H1 (cell line): ENCODE results near the gene KPRP. TPM values are rescaled to one million over a fixed set of nuclear protein-coding genes. Genes with fewer than 3 reads are reported as not detected.

Source experiments
- CTCF ChIA-PET: fragments of 300-600 bp; sonication (Branson Sonifier 250); formaldehyde crosslinking; loops from one replicate; lab custom pipeline; 2021; ENCODE audit not compliant: partially characterized antibody; lab: Charles Lee
- POLR2A ChIA-PET: fragments of 300-600 bp; sonication (Branson Sonifier 250); formaldehyde crosslinking; loops from one replicate; lab custom pipeline; 2021; ENCODE audit warnings: inconsistent platforms; ENCODE audit not compliant: partially characterized antibody; lab: Charles Lee
- DNase-seq, 2 experiments: peaks; one replicate each; pipeline versions ENCODE4 v3.0.0 to v3.0.0-alpha.2; 2010 to 2022; ENCODE audit warnings: low spot score in 2 of 2, low read depth in 1 of 2, mixed read lengths in 1 of 2
- FAIRE-seq: peaks from 2 replicates; lab custom pipeline; 2011; peaks lifted over from hg19 to GRCh38; lab: Jason Lieb, UNC
- H2AFZ ChIP-seq: 2 replicates; pipeline ENCODE4 v1.8.1; 2012; ENCODE audit warnings: low read length, inconsistent platforms
- H2AK5ac ChIP-seq: 2 replicates; pipeline ENCODE4 v1.6.1; 2013; ENCODE audit warnings: low read depth, low read length
- H2BK120ac ChIP-seq: replicated peaks from 2 replicates; pipeline ENCODE3; 2013; ENCODE audit warnings: low read depth, low read length, inconsistent platforms
- H2BK12ac ChIP-seq: 2 replicates; pipeline ENCODE4 v1.6.1; 2013; ENCODE audit warnings: low read depth, low read length
- H2BK15ac ChIP-seq: 2 replicates; pipeline ENCODE4 v1.6.1; 2013; ENCODE audit warnings: low read length
- H2BK20ac ChIP-seq: 2 replicates; pipeline ENCODE4 v1.6.1; 2013; ENCODE audit warnings: low read length
- H2BK5ac ChIP-seq: 2 replicates; pipeline ENCODE4 v1.6.1; 2013; ENCODE audit warnings: low read depth, low read length
- H3K14ac ChIP-seq: 2 replicates; pipeline ENCODE4 v1.6.1; 2013; ENCODE audit warnings: inconsistent platforms; ENCODE audit not compliant: insufficient read length
- H3K18ac ChIP-seq: 2 replicates; pipeline ENCODE4 v1.6.1; 2013; ENCODE audit warnings: low read length; ENCODE audit errors: extremely low read depth
- H3K23ac ChIP-seq: 2 replicates; pipeline ENCODE4 v1.6.1; 2013; ENCODE audit warnings: inconsistent platforms; ENCODE audit not compliant: insufficient read length
- H3K23me2 ChIP-seq: 2 replicates; pipeline ENCODE4 v1.6.1; 2013; ENCODE audit warnings: low read depth, low read length
- H3K27ac ChIP-seq: 2 replicates; pipeline ENCODE4 v1.6.1; 2011; ENCODE audit warnings: low read depth, low read length, inconsistent platforms
- H3K27me3 ChIP-seq, 4 experiments: replicated peaks in 1 of 4; 1 replicate in 1 of 4; 2 replicates in 3 of 4; pipeline versions ENCODE4 v1.6.1 to v1.8.1; 2011 to 2013; ENCODE audit warnings: low read length in 3 of 4, mild to moderate bottlenecking in 3 of 4, inconsistent platforms in 2 of 4, mixed read lengths in 2 of 4, moderate library complexity in 1 of 4; ENCODE audit not compliant: control insufficient read depth in 3 of 4, insufficient read depth in 3 of 4; ENCODE audit errors: extremely low read depth in 1 of 4
- H3K36me3 ChIP-seq, 4 experiments: 2 replicates each; pipeline versions ENCODE4 v1.6.1 to v1.8.1; 2011 to 2013; ENCODE audit warnings: mild to moderate bottlenecking in 4 of 4, low read length in 3 of 4, moderate library complexity in 2 of 4, control low read depth in 1 of 4, inconsistent platforms in 1 of 4; ENCODE audit not compliant: insufficient read depth in 4 of 4, control insufficient read depth in 2 of 4
- H3K4ac ChIP-seq: replicated peaks from 2 replicates; pipeline ENCODE3; 2013; ENCODE audit warnings: low read length, low read depth, mixed read lengths, inconsistent platforms; ENCODE audit not compliant: insufficient read length
- H3K4me1 ChIP-seq, 4 experiments: replicated peaks in 1 of 4; 1 replicate in 1 of 4; 2 replicates in 3 of 4; pipeline versions ENCODE4 v1.6.1 to v1.8.1; 2011 to 2013; ENCODE audit warnings: low read length in 3 of 4, inconsistent platforms in 2 of 4, mixed read lengths in 1 of 4; ENCODE audit not compliant: insufficient read depth in 4 of 4, control insufficient read depth in 3 of 4
- H3K4me2 ChIP-seq, 2 experiments: 2 replicates each; pipeline versions ENCODE4 v1.6.1 to v1.8.1; 2011 to 2013; ENCODE audit warnings: low read depth in 2 of 2, low read length in 2 of 2, control low read depth in 1 of 2, inconsistent platforms in 1 of 2, mild to moderate bottlenecking in 1 of 2; ENCODE audit not compliant: insufficient read depth in 1 of 2
- H3K4me3 ChIP-seq, 4 experiments: fragments of 200-600, 300-600 bp in 1 of 4; sonication (generic), shearing (Covaris generic), sonication (Bioruptor Twin) in 1 of 4; 2 replicates each; pipeline versions ENCODE4 v1.5.1 to v1.8.1; 2011 to 2016; ENCODE audit warnings: low read length in 4 of 4, low read depth in 3 of 4, control low read depth in 2 of 4, inconsistent platforms in 2 of 4, mild to moderate bottlenecking in 2 of 4, mixed read lengths in 1 of 4, moderate library complexity in 1 of 4; ENCODE audit not compliant: insufficient read depth in 2 of 4; ENCODE audit errors: extremely low read depth in 1 of 4
- H3K56ac ChIP-seq: replicated peaks from 2 replicates; pipeline ENCODE3; 2013; ENCODE audit warnings: low read depth, mild to moderate bottlenecking, mixed read lengths, low read length, inconsistent platforms; ENCODE audit not compliant: insufficient read length
- H3K79me1 ChIP-seq: 2 replicates; pipeline ENCODE4 v1.6.1; 2013; ENCODE audit warnings: low read depth, low read length, control low read depth
- H3K79me2 ChIP-seq, 2 experiments: 2 replicates each; pipeline versions ENCODE4 v1.6.1 to v1.8.1; 2012 to 2013; ENCODE audit warnings: low read length in 2 of 2, mild to moderate bottlenecking in 2 of 2, inconsistent platforms in 1 of 2; ENCODE audit not compliant: insufficient read depth in 2 of 2, control insufficient read depth in 1 of 2
- H3K9ac ChIP-seq, 4 experiments: replicated peaks in 1 of 4; 1 replicate in 1 of 4; 2 replicates in 3 of 4; pipeline versions ENCODE4 v1.6.1 to v1.8.1; 2011 to 2013; ENCODE audit warnings: low read depth in 3 of 4, low read length in 3 of 4, control low read depth in 2 of 4, mild to moderate bottlenecking in 2 of 4, moderate library complexity in 2 of 4, inconsistent platforms in 1 of 4; ENCODE audit errors: extremely low read depth in 1 of 4
- H3K9me3 ChIP-seq, 2 experiments: 2 replicates each; pipeline versions ENCODE4 v1.6.1 to v1.8.1; 2012 to 2013; ENCODE audit warnings: mild to moderate bottlenecking in 2 of 2, moderate library complexity in 2 of 2, control low read depth in 1 of 2, inconsistent platforms in 1 of 2, low read depth in 1 of 2, low read length in 1 of 2, mixed read lengths in 1 of 2; ENCODE audit not compliant: insufficient read depth in 2 of 2
- H4K20me1 ChIP-seq, 2 experiments: replicated peaks in 1 of 2; 2 replicates each; pipeline versions ENCODE3 to v1.8.1; 2011 to 2013; ENCODE audit warnings: inconsistent platforms in 2 of 2, low read length in 2 of 2, mild to moderate bottlenecking in 1 of 2; ENCODE audit not compliant: insufficient read depth in 2 of 2, control insufficient read depth in 1 of 2
- H4K5ac ChIP-seq: 2 replicates; pipeline ENCODE4 v1.6.1; 2013; ENCODE audit warnings: low read length, low read depth, mixed read lengths, inconsistent platforms; ENCODE audit not compliant: insufficient read length
- H4K8ac ChIP-seq: 2 replicates; pipeline ENCODE4 v1.8.0; 2013; ENCODE audit warnings: mild to moderate bottlenecking, moderate library complexity, low read length, inconsistent platforms; ENCODE audit not compliant: insufficient read depth; ENCODE audit errors: extremely low read depth
- H4K91ac ChIP-seq: replicated peaks from 2 replicates; pipeline ENCODE3; 2013; ENCODE audit warnings: low read length, mixed read lengths, inconsistent platforms; ENCODE audit not compliant: insufficient read length
- ATF2 ChIP-seq: IDR thresholded peaks from 2 replicates; pipeline ENCODE4 v1.6.1; 2012; ENCODE audit warnings: low read length, inconsistent platforms
- BACH1 ChIP-seq: IDR thresholded peaks from 2 replicates; pipeline ENCODE4 v1.6.1; 2012; ENCODE audit warnings: low read length, improper control_type of control experiment
- BCL11A ChIP-seq, 2 experiments: IDR thresholded peaks; one replicate each; pipeline ENCODE4 v1.6.1; 2011; ENCODE audit warnings: low read depth in 2 of 2, low read length in 2 of 2, mild to moderate bottlenecking in 2 of 2
- BRCA1 ChIP-seq: IDR thresholded peaks from 2 replicates; pipeline ENCODE4 v1.6.1; 2012; ENCODE audit warnings: low read depth, low read length, improper control_type of control experiment
- CBX5 ChIP-seq: fragments of 300-800, 300-1000 bp; sonication (generic); IDR thresholded peaks from 2 replicates; pipeline ENCODE4 v1.7.1; 2016; ENCODE audit warnings: antibody characterized with exemption, low read length, low read depth
- CHD2 ChIP-seq: IDR thresholded peaks from 2 replicates; pipeline ENCODE4 v1.6.1; 2012; ENCODE audit warnings: low read length, improper control_type of control experiment
- CTBP2 ChIP-seq: IDR thresholded peaks from 2 replicates; pipeline ENCODE4 v1.7.0; 2011; ENCODE audit warnings: borderline replicate concordance, mild to moderate bottlenecking, moderate library complexity, mixed read lengths, low read length; ENCODE audit not compliant: insufficient read depth, insufficient read length
- FOSL1 ChIP-seq: IDR thresholded peaks from 2 replicates; pipeline ENCODE4 v1.6.1; 2011; ENCODE audit warnings: mild to moderate bottlenecking, low read depth, low read length, moderate library complexity; ENCODE audit not compliant: insufficient read depth
- GTF2F1 ChIP-seq: IDR thresholded peaks from 2 replicates; pipeline ENCODE4 v1.6.1; 2012; ENCODE audit warnings: low read depth, low read length, improper control_type of control experiment, borderline replicate concordance
- HDAC2 ChIP-seq, 2 experiments: fragments of 300-600 bp in 1 of 2; sonication (generic) in 1 of 2; IDR thresholded peaks; 2 replicates each; pipeline ENCODE4 v1.6.1; 2011 to 2012; ENCODE audit warnings: low read depth in 2 of 2, low read length in 2 of 2, mild to moderate bottlenecking in 2 of 2, moderate library complexity in 2 of 2, borderline replicate concordance in 1 of 2, inconsistent platforms in 1 of 2
- JUN ChIP-seq: IDR thresholded peaks from 2 replicates; pipeline ENCODE4 v1.6.1; 2011; ENCODE audit warnings: low read depth, mild to moderate bottlenecking, improper control_type of control experiment, low read length
- PHF8 ChIP-seq: fragments of 200-600 bp; sonication (generic); conservative IDR thresholded peaks from 2 replicates; pipeline ENCODE4 v1.7.1; 2012; ENCODE audit warnings: low read depth, mild to moderate bottlenecking, inconsistent platforms, low read length, moderate library complexity
- POLR2A ChIP-seq, 2 experiments: IDR thresholded peaks; 1 replicate in 1 of 2; 2 replicates in 1 of 2; pipeline ENCODE4 v1.6.1; 2011; ENCODE audit warnings: low read depth in 2 of 2, low read length in 2 of 2, mild to moderate bottlenecking in 2 of 2; ENCODE audit errors: control extremely low read depth in 1 of 2
- SIRT6 ChIP-seq: IDR thresholded peaks from one replicate; pipeline ENCODE4 v1.7.1; 2012; ENCODE audit warnings: low read length, inconsistent platforms
- TEAD4 ChIP-seq: IDR thresholded peaks from 2 replicates; pipeline ENCODE4 v1.6.1; 2012; ENCODE audit warnings: low read depth, low read length, inconsistent platforms, mixed read lengths
- polyA plus RNA-seq, 7 experiments: library from polyadenylated mRNA; depleted of rRNA in 3 of 7; stranded (reverse) in 5 of 7; unstranded in 2 of 7; fragments of >200 nt in 5 of 7; fragments of 200-250 nt in 2 of 7; gene quantifications; 1 replicate in 5 of 7; 2 replicates in 1 of 7; 4 replicates in 1 of 7; pipeline versions ENCODE4 v1.2.1 to v1.2.3, GENCODE V29; 2011 to 2013; ENCODE audit warnings: missing spikeins in 2 of 7, mixed read lengths in 2 of 7
- total RNA-seq: library from RNA; stranded (reverse); fragmentation: NEBNext Ultra II Directional; extraction: Animal tissue kit (Norgen Biotek cat#: 25700); gene quantifications from 2 replicates; pipeline ENCODE4 v1.2.1, GENCODE V29; 2021

KPRP gene
- total and polyA plus RNA-seq, 2 of the 8 experiments (the other 6 are each of a cell fraction or from before 2014, with no cell fraction given): not detected

DNA sequence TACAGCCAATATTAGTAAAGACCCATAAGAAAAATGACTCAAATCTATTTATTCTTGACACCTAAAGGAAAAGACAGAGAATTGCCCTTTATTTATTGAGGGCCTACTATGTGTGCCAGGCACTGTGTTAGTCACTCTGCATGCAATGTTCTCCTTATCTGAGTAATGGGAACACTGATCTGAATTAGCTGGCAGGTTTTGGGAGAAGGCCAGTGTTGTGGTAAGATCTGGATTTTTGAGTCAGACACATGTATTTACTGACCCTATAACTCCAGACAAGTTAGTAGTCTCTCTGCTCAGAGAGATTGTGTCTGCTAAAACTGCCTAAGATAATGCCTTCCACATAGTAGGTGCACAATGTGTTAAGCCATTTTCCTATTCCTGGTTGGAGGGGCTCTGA is 32.6 kb upstream of the KPRP start:
- H4K5ac ChIP-seq: no peak overlapping the region
- no peak overlapping the region for H3K4ac ChIP-seq
- no peak overlapping the region for H3K56ac ChIP-seq
- H2AFZ ChIP-seq: no peak overlapping the region
- H2BK15ac ChIP-seq: no peak overlapping the region
- no peak overlapping the region for H2BK5ac ChIP-seq
- no peak overlapping the region for H2BK12ac ChIP-seq
- no peak overlapping the region for H2BK20ac ChIP-seq
- DNase-seq: no peak
- H4K20me1 ChIP-seq: no peaks in the 10 kb centered on the region
- H3K79me1 ChIP-seq: no peaks in the 10 kb centered on the region
- ChIA-PET POLR2A (no interaction called here), CTCF (no interaction called here)
- no peaks in the 10 kb centered on the region; a peak in 1 of 8 replicates for H3K36me3 ChIP-seq
- H4K8ac ChIP-seq: no peak overlapping the region
- H2AK5ac ChIP-seq: no peak overlapping the region
- no peaks in the 10 kb centered on the region for H3K79me2 ChIP-seq
- H3K4me1 ChIP-seq: no peaks in the 10 kb centered on the region
- H3K9ac ChIP-seq: no peak overlapping the region
- H3K23ac ChIP-seq: no peak overlapping the region
- no peak overlapping the region for H3K18ac ChIP-seq
- no peak overlapping the region for H3K4me2 ChIP-seq
- no peak overlapping the region for H3K27ac ChIP-seq
- H2BK120ac ChIP-seq: no peak overlapping the region
- no peak overlapping the region for H3K4me3 ChIP-seq
- H3K9me3 ChIP-seq: peaks cover 64 to 93% of the 10 kb centered on the region in 2 experiments
- no peak overlapping the region for H4K91ac ChIP-seq
- FAIRE-seq: no peak
- no peaks in the 10 kb centered on the region for H3K27me3 ChIP-seq
- no peak overlapping the region for H3K14ac ChIP-seq
- no peaks in the 10 kb centered on the region for H3K23me2 ChIP-seq
- TF ChIP-seq JUN: no peak
- no peak for TF ChIP-seq GTF2F1
- TF ChIP-seq PHF8: no peak
- no peak for TF ChIP-seq BRCA1
- no peak for TF ChIP-seq BCL11A (IDR thresholded peaks at IDR 0.05; ENCODE audit: low read depth in 2 of 2, low read length in 2 of 2)
- TF ChIP-seq SIRT6: no peak
- no peak for TF ChIP-seq HDAC2 (IDR thresholded peaks at IDR 0.05; ENCODE audit: borderline replicate concordance in 1 of 2, low read depth in 2 of 2, low read length in 2 of 2)
- no peak for TF ChIP-seq CHD2
- no peak for TF ChIP-seq ATF2
- TF ChIP-seq CBX5: no peak
- TF ChIP-seq POLR2A (IDR thresholded peaks at IDR 0.05; ENCODE audit: control extremely low read depth in 1 of 2, low read depth in 2 of 2, low read length in 2 of 2): no peak
- TF ChIP-seq FOSL1: no peak
- no peak for TF ChIP-seq BACH1
- TF ChIP-seq TEAD4: no peak
- no peak for TF ChIP-seq CTBP2
